ENCODE data around the gene RAB8B.
"Not testable (repeated sequence)": the region's sequence is repeated elsewhere in the genome, so short reads cannot be mapped to it uniquely, and the experiment has no call there.

RAB8B gene

GRCh38 chr15:63237086-63237485 lies 47.7 kb downstream of the RAB8B start:
- DNase-seq (ENCODE audit: low read depth in 3 of 3) = not testable (repeated sequence)

GRCh38 chr15:63238171-63238570 lies 48.8 kb downstream of the RAB8B start:
- DNase-seq (ENCODE audit: low read depth in 3 of 3) = no peak

- DNase-seq (ENCODE audit: low read depth in 3 of 3) = no peak
Observed at GRCh38 chr15:63238796-63239195, 49.4 kb downstream of the RAB8B start.

- DNase-seq (ENCODE audit: low read depth in 3 of 3) = no peak
Observed at GRCh38 chr15:63240109-63240508, 50.7 kb downstream of the RAB8B start.

- DNase-seq (ENCODE audit: low read depth in 3 of 3) = no peak
Observed at GRCh38 chr15:63241316-63241715, 51.9 kb downstream of the RAB8B start.

GRCh38 chr15:63243101-63243500 lies 53.7 kb downstream of the RAB8B start:
- no peak for DNase-seq (ENCODE audit: low read depth in 3 of 3)

GRCh38 chr15:63243776-63244175 lies 54.4 kb downstream of the RAB8B start:
- DNase-seq (ENCODE audit: low read depth in 3 of 3) = no peak

- DNase-seq (ENCODE audit: low read depth in 3 of 3) = no peak
Observed at GRCh38 chr15:63244399-63244798, 55.0 kb downstream of the RAB8B start.

- DNase-seq (ENCODE audit: low read depth in 3 of 3) = no peak
Observed at GRCh38 chr15:63244976-63245645, 55.7 kb downstream of the RAB8B start.

- no peak for DNase-seq (ENCODE audit: low read depth in 3 of 3)
Observed at GRCh38 chr15:63246691-63247469, 57.5 kb downstream of the RAB8B start.

- no peak for DNase-seq (ENCODE audit: low read depth in 3 of 3)
Observed at GRCh38 chr15:63250312-63250965, 61.0 kb downstream of the RAB8B start.

- DNase-seq (ENCODE audit: low read depth in 3 of 3) = no peak
Observed at GRCh38 chr15:63251701-63252100, 62.3 kb downstream of the RAB8B start.

- DNase-seq (ENCODE audit: low read depth in 3 of 3) = no peak
Observed at GRCh38 chr15:63252292-63252691, 62.9 kb downstream of the RAB8B start.

- no peak for DNase-seq (ENCODE audit: low read depth in 3 of 3)
Observed at GRCh38 chr15:63254991-63255390, 65.6 kb downstream of the RAB8B start.

GRCh38 chr15:63255489-63255990 lies 66.1 kb downstream of the RAB8B start:
- no peak for DNase-seq (ENCODE audit: low read depth in 3 of 3)

- DNase-seq (ENCODE audit: low read depth in 3 of 3) = no peak
Observed at GRCh38 chr15:63256433-63257274, 67.2 kb downstream of the RAB8B start.

- no peak for DNase-seq (ENCODE audit: low read depth in 3 of 3)
Observed at GRCh38 chr15:63258658-63259057, 69.3 kb downstream of the RAB8B start.

- DNase-seq (ENCODE audit: low read depth in 3 of 3) = no peak
Observed at GRCh38 chr15:63260791-63261190, 71.4 kb downstream of the RAB8B start.

GRCh38 chr15:63261311-63261710 lies 71.9 kb downstream of the RAB8B start:
- no peak for DNase-seq (ENCODE audit: low read depth in 3 of 3)

- DNase-seq (ENCODE audit: low read depth in 3 of 3) = no peak
Observed at GRCh38 chr15:63263519-63263918, 74.1 kb downstream of the RAB8B start.

- DNase-seq (ENCODE audit: low read depth in 3 of 3) = no peak
Observed at GRCh38 chr15:63264688-63265293, 75.4 kb downstream of the RAB8B start.
